ENCODE results near the gene CAGE1.

CAGE1 gene

DNA sequence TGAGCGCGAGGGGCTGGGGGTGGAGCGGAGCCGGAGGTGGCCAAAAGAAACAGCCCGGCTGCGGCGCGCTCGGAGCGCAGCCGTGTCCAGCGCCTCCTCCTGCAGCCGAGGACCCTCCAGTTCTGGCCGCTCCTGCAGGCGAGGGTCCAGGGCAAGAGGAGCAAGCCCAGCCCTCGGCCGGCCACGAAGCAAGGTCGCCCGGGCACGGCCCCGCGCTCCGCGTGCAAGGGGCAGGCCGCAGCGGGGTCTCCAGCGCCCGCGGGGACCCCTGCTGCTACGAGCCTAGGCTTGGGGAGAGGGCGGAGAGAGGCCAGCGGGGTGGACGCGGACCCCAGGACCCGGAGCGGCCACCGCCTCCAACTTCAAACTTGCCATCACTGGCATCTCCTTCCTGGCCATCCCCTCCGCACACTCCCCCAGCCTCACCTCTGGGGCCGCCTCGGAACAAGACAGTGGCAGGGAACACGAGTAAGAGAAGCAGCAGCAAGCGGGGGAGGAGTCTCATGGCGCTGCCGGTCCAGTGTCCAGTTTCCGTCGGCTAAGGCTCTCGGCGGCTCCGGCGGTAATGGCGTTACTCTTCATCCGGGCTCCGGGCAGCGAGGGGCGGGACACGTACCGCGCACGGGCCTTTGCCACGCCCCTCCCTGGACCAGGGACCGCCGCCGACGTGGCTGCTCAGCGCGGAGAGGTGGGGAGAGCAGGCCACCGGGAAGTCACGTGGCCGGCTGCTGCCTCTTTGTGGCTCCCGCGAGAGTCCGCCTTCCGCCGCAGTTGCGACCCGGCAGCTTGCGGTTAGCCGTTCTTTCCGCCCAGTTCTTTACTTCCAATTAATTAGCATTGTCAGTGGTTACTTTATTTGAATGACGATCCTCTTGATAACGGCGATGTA, 76.7 kb downstream of the CAGE1 start, which contains the start of gene SSR1:
TSS of gene SSR1 (minus strand) at position 584 of the 889 bp plus-strand sequence. CDS start at position 505, 79 bp downstream.
- DNase-seq (ENCODE audit: low read depth in 3 of 3, low spot score in 1 of 3) = peak; percentile 77 to 85 (median 83)

DNA sequence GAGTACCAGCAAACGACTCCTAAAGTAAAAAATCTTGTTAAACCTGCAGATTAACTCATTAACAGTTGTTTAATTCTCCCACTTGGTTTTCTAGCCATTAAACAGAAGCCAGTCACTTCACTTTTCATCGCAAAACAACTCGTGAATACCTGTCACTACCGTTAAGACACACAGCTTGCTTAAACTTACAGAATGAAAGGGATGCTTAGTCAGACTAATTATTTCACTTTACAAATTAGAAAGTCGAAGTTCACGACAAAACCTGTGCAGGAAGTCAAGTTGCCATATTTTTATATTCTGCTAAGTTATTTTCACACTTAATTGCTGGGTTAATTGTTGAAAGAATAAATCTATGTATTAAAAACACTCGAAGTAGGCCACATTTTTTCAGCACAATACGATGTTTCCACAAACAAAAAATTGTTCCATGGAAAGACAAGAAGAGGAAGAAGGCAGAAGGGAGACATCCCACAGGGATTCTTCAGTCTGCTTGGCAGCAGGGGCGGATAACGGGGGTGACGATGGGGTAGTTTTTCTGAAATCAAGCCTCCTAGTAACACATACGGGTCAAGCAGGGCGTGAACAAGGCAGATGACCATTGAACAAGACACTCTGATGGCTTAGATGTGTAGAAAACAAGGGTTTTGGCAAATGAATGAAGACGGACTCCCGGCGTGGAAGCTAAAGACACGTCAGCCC, 77.5 kb downstream of the CAGE1 start:
- DNase-seq (ENCODE audit: low read depth in 3 of 3, low spot score in 1 of 3) = no peak

DNA sequence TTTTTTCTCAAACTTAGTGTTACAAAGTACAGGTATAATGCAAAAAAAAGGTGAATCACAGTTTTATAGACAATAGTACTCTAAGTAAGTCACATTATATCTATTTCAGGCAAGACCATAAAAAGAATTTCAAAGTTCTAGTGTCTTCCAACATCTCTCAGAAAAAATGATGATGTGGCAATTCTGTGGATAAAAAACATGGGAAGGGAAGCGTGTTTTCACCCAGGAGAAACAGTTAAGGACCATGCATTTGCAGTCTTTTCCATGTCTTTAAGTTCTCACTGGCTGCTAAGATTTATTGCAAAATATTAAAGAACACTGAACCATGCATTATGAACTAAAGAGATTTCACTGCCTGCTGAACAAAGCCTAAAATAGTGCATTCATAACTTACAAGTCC, 78.4 kb downstream of the CAGE1 start:
- DNase-seq (ENCODE audit: low read depth in 3 of 3, low spot score in 1 of 3) = no peak

DNA sequence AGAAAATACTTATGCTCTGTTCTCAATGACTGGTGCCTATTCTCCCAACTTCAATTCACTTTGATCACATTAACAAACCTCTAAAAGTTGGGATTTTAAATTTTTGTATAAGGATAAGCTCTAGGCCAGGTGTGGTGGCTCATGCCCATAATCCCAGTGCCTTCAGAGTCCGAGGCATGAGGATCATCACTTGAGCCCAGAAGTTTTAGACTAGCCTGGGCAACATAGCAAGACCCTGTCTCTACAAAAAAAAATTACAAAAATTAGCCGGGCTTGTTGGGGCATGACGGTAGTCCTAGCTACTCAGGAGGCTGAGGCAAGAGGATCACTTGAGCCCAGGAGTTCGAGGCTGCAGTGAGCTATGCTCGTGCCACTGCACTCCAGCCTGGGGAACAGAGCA, 80.5 kb downstream of the CAGE1 start:
- DNase-seq (ENCODE audit: low read depth in 3 of 3, low spot score in 1 of 3) = no peak

DNA sequence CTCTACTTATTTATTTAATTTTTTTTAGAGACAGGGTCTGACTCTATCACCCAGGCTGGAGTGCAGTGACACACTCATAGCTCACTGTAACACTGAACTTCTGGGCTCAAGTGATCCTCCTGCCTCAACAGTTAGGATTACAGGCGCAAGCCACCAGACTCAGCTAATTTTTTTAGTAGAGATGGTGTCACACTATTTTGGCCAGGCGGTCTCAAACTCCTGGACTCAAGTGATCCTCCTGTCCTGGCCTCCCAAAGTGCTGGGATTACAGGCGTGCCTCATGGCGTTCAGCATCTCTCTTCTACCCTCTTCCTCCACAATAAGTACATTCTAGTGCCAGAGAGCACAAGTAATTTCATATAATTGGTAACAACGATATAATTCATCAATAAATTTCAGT, 82.0 kb downstream of the CAGE1 start:
- no peak for DNase-seq (ENCODE audit: low read depth in 3 of 3, low spot score in 1 of 3)

DNA sequence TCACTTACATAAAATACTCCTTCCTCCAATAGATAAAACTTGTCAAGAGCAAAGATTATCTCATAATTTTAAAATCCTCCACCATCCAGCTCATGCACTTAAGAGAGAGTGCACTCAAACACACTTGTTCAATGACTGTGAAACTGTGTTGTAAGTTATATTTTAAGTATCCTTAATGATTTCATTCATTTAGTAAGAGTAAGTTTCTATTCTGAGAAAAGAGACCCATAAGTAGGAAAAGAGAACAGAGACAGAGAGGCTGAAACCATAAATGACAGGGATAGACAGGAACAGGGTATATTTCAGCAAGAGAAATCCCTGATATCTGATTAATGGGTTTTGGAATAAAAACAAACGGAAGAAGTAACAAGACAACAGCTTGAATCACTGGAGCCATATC, 84.7 kb downstream of the CAGE1 start:
- DNase-seq (ENCODE audit: low read depth in 3 of 3, low spot score in 1 of 3) = no peak

DNA sequence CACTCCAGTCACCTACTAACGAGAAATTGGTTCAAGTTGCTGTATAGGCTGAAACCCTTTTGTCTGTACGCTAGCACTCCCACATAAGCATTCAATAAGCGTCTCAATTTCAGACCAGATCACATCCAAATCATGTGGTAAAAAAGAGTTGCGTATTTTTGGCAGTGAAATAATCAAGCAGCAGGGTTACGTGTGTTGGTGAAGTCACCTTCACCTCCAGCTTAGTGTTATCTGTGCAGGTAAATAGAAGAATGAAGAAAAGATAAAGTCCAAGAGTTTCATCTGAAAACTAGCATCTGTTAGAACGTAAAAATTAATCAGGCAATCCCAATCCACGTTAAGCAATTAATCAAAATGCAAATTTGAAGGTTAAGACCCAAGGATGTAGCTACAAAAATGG, 87.8 kb downstream of the CAGE1 start:
- no peak for DNase-seq (ENCODE audit: low read depth in 3 of 3, low spot score in 1 of 3)

DNA sequence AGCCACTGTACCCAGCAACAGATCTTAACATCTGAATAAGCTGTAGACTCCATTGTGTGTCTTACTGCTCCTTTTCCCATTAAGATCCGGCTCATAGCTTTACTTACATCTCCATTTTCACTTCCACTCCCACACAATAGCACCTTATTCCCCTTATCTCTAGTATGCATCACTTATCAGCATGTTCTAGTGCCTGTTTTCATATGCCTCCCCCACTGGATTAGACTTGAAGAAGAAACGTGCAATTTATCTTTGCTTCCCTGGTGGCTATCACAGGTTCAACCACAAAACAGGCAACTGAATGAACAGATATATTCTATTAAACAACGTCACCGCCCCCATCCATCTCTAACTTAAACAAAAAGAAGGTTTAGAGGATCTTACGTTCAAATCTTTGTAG, 88.6 kb downstream of the CAGE1 start:
- no peak for DNase-seq (ENCODE audit: low read depth in 3 of 3, low spot score in 1 of 3)

DNA sequence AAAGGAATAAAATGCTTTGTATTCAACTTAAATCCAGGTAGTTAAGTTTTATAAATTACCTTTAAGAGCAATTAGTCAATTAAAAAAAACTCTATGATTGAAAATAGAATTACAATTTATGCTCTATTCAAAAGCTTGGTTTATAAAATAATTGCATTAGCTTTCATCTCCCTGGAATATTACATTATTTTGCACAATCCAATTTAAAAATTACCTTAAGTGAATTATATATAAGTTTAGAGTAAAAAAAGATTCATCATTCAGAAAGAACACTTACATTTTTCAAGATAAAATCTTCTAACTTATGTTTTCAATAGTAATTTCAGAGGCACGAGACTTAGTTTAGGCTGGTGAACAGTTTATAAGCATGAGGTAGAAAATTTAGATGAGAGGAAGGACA, 91.4 kb downstream of the CAGE1 start:
- no peak for DNase-seq (ENCODE audit: low read depth in 3 of 3, low spot score in 1 of 3)

DNA sequence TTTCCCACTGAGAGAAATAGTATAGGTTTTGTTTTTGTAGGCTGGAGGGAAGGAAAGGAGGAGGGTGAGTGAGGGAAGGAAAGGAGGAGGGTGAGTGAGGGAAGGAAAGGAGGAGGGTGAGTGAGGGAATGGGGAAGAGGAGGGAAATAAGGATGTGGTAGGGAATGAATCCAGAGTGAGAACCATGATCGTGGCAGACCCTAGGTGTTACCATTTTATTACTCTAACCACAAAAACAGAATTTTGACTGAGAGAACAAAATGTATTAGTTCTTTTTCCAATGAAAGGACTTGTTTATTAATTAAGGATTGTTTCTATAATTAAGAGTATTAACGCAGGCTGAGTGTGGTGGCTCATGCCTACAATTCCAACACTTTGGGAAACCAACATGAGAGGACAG, 92.9 kb downstream of the CAGE1 start:
- no peak for DNase-seq (ENCODE audit: low read depth in 3 of 3, low spot score in 1 of 3)

DNA sequence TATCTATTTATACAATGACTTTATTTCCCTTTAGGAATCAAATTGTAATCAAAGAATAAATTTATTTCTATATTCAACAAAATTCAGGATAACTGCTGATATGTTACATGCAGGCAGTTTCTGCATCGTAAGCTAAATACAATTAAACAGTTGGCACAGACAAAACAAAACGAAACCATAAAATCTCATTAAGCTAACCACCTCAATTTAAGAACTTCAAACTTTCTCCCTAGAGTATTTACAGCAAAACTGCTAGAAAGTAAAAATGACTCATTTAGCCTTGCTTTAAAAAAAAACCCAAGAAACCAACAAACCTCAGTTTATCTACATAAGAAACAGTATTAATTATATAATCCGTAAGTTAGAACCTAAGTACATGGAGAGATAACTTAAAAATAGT, 93.6 kb downstream of the CAGE1 start:
- DNase-seq (ENCODE audit: low read depth in 3 of 3, low spot score in 1 of 3) = no peak

DNA sequence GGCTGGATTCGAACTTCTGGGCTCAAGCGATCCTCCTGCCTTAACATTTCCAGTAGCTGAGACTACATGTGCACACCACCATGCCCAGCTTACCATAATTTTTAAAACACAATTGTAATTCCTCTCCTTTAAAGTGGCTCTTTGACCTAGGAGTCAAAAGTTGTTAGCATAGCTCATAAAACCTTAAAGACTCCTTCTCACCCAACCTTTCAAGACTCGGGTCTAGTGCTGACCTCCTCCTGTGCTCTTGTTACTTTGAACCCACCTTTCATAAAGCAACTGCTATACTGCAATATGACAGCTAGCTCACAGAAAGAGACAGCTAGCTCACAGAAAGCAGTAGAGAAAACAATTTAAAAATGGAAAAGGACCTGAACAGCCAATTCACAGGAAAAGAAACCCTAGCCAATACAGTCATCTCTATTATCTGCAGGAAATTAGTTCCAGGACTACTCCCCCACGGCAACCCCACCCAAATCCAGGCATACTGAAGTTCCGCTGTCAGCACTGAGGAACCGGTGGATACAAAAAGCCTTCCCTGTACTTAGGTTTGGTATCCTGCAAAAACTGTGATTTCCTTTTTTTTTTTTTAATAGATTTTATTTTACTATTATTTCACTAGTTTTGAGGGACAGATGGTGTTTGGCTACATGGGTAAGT, 96.8 kb downstream of the CAGE1 start:
- no peak for DNase-seq (ENCODE audit: low read depth in 3 of 3, low spot score in 1 of 3)

DNA sequence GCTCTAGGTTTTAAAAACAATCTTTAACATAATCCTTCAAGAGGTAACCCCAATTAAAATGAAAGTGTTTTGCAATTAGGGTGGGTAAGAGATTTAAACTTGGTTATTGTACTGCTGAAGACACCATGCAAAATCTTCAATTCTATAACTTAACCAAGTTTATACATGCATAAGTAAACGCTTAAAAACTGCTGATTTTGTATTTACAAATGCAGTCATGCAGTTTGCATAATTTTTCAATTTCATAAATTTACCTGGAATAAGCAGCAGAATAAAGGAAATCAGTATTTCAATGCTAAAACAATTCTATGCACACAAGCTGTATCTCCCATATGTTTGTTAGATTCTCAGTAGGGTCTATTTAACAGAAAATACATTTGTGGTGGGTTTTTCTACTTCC, 99.5 kb downstream of the CAGE1 start:
- DNase-seq (ENCODE audit: low read depth in 3 of 3, low spot score in 1 of 3) = no peak

DNA sequence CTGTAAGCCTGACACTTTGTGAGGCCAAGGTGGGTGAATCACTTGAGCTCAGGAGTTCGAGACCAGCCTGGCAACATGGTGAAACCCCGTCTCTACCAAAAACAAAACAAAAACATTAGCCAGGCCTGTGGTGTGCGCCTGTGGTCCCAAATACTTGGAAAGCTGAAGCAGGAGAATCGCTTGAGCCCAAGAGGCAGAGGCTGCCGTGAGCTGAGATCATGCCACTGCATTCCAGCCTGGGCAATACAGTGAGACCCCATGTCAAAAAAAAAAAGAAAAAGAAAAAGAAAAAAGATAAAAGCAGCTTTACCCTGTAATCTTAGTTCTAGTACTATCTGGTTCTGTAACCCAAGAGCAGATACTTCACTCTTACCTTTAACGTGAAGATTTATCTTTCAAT, 104.1 kb downstream of the CAGE1 start:
- no peak for DNase-seq (ENCODE audit: low read depth in 3 of 3, low spot score in 1 of 3)

DNA sequence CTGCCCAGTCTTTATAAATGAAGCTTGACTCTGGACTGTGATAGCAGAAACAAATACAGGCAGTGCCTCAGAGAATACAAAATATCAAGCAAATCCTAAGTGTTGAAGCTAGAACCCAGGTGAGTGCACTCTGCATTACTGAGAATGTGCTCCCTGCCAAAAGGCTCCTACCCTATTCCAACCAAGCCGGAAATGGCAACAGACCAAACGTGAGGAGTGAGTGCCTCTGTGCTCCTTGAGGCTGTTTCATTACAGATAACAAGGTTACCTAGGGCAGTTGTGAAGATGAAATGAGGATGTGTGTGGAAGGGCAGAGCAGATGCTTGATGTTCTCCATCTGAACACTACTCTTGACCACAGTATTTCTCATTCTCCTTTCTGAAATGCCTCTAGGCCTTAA, 105.9 kb downstream of the CAGE1 start:
- no peak for DNase-seq (ENCODE audit: low read depth in 3 of 3, low spot score in 1 of 3)

DNA sequence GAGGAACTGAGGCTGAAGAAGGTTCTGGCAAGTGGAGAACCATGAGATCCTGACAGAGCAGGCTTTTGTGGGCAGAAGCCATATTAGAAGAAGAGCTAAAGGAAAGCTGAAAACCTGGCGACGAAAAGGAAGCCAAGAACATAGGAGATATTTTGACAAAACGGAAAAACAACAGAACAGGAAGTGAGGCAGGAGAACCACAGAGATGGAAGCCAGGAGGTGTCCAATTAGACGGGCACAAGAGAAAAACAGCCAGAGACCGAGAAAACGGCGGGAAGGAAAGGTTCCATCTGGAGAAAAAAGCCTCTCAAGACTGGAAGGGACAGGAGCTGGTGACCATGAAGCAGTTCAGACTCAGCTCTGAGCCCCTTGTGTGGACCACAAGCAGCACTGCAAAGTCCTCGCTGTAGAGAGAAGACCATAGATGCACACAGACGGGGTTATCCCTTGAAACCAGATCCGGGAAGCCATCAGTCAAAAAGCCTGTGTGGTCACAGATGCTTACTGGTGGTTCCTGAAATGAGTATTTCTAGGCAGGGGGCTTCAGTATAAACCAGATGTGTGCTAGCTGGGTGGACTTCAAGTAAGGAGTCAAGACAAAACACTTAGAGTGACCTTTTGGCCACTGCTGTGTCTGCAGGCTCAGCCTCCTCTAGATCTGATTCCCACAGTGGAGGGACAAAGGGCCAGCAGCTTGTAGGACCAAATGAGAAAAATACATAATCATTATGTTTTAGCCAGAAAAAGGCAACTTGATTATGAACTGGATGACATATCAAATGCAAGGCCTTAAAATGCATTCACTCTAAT, 107.2 kb downstream of the CAGE1 start:
- no peak for DNase-seq (ENCODE audit: low read depth in 3 of 3, low spot score in 1 of 3)

Data from stimulated activated CD4-positive, alpha-beta T cell treated with anti-CD3 and anti-CD28 coated beads, TNF-alpha, amount 100 ng/mL, for 1 hour (primary cell).